HG02678 (cell line): ENCODE data around the gene CNTN1.
"Not testable (repeated sequence)": the region's sequence is repeated elsewhere in the genome, so short reads cannot be mapped to it uniquely, and the experiment has no call there.

Experiments
- ATAC-seq: cut with Tn5 transposase; IDR thresholded peaks from one replicate; pipeline ENCODE4 v1.9.1; 2021; ENCODE audit warnings: mild to moderate bottlenecking, moderate library complexity; ENCODE audit not compliant: unreplicated experiment

The CNTN1 gene

GRCh38 chr12:40697566-40698259 is 5.5 kb downstream of the CNTN1 start:
- no peak for ATAC-seq

- ATAC-seq = no peak
Observed at GRCh38 chr12:40701756-40702155, 9.5 kb downstream of the CNTN1 start.

GRCh38 chr12:40711121-40711520 is 18.9 kb downstream of the CNTN1 start:
- ATAC-seq = no peak

GRCh38 chr12:40714636-40715035 is 22.4 kb downstream of the CNTN1 start:
- no peak for ATAC-seq

GRCh38 chr12:40716037-40716436 is 23.8 kb downstream of the CNTN1 start:
- ATAC-seq = no peak

- ATAC-seq = no peak
Observed at GRCh38 chr12:40717576-40717975, 25.3 kb downstream of the CNTN1 start.

GRCh38 chr12:40718878-40719372 is 26.7 kb downstream of the CNTN1 start:
- no peak for ATAC-seq

GRCh38 chr12:40723001-40723400 is 30.8 kb downstream of the CNTN1 start:
- no peak for ATAC-seq

GRCh38 chr12:40726366-40726765 is 34.1 kb downstream of the CNTN1 start:
- ATAC-seq = no peak

GRCh38 chr12:40727774-40728483 is 35.7 kb downstream of the CNTN1 start:
- no peak for ATAC-seq

GRCh38 chr12:40730281-40730680 is 38.0 kb downstream of the CNTN1 start:
- no peak for ATAC-seq

- no peak for ATAC-seq
Observed at GRCh38 chr12:40733871-40734270, 41.6 kb downstream of the CNTN1 start.

- no peak for ATAC-seq
Observed at GRCh38 chr12:40734276-40734675, 42.0 kb downstream of the CNTN1 start.

- ATAC-seq = no peak
Observed at GRCh38 chr12:40735551-40736230, 43.5 kb downstream of the CNTN1 start.

- ATAC-seq = not testable (repeated sequence)
Observed at GRCh38 chr12:40737416-40737815, 45.2 kb downstream of the CNTN1 start.

- ATAC-seq = no peak
Observed at GRCh38 chr12:40738856-40739255, 46.6 kb downstream of the CNTN1 start.

GRCh38 chr12:40742041-40742440 is 49.8 kb downstream of the CNTN1 start:
- ATAC-seq = no peak

- no peak for ATAC-seq
Observed at GRCh38 chr12:40745386-40745785, 53.1 kb downstream of the CNTN1 start.

- no peak for ATAC-seq
Observed at GRCh38 chr12:40749863-40750262, 57.6 kb downstream of the CNTN1 start.

GRCh38 chr12:40752011-40752410 is 59.8 kb downstream of the CNTN1 start:
- no peak for ATAC-seq

GRCh38 chr12:40760821-40761220 is 68.6 kb downstream of the CNTN1 start:
- ATAC-seq = no peak

GRCh38 chr12:40762072-40762471 is 69.8 kb downstream of the CNTN1 start:
- ATAC-seq = no peak
